ENCODE data around the gene TMEM51.

The TMEM51 gene

GRCh38 chr1:15177710-15178166 is 24.2 kb downstream of the TMEM51 start:
- DNase-seq (ENCODE audit: low read depth), result peak; percentile 98

- no peak for DNase-seq (ENCODE audit: low read depth)
Measured at GRCh38 chr1:15178571-15179484, 25.3 kb downstream of the TMEM51 start.

GRCh38 chr1:15179485-15179883 is 25.9 kb downstream of the TMEM51 start:
- DNase-seq (ENCODE audit: low read depth), result no peak

GRCh38 chr1:15180189-15180588 is 26.6 kb downstream of the TMEM51 start:
- DNase-seq (ENCODE audit: low read depth), result no peak

- no peak for DNase-seq (ENCODE audit: low read depth)
Measured at GRCh38 chr1:15180945-15181523, 27.5 kb downstream of the TMEM51 start.

GRCh38 chr1:15181564-15181963 is 28.0 kb downstream of the TMEM51 start:
- no peak for DNase-seq (ENCODE audit: low read depth)

GRCh38 chr1:15184436-15185241 is 31.1 kb downstream of the TMEM51 start:
- DNase-seq (ENCODE audit: low read depth), result no peak

- DNase-seq (ENCODE audit: low read depth), result no peak
Measured at GRCh38 chr1:15185617-15186016, 32.1 kb downstream of the TMEM51 start.

GRCh38 chr1:15186073-15186845 is 32.7 kb downstream of the TMEM51 start:
- DNase-seq (ENCODE audit: low read depth), result no peak

GRCh38 chr1:15186846-15187151 is 33.3 kb downstream of the TMEM51 start:
- DNase-seq (ENCODE audit: low read depth), result no peak

- DNase-seq (ENCODE audit: low read depth), result no peak
Measured at GRCh38 chr1:15187175-15188129, 33.9 kb downstream of the TMEM51 start.

GRCh38 chr1:15188130-15188524 is 34.6 kb downstream of the TMEM51 start:
- no peak for DNase-seq (ENCODE audit: low read depth)

GRCh38 chr1:15188678-15189077 is 35.1 kb downstream of the TMEM51 start:
- DNase-seq (ENCODE audit: low read depth), result no peak

- DNase-seq (ENCODE audit: low read depth), result no peak
Measured at GRCh38 chr1:15189692-15190370, 36.3 kb downstream of the TMEM51 start.

- DNase-seq (ENCODE audit: low read depth), result no peak
Measured at GRCh38 chr1:15191267-15191666, 37.7 kb downstream of the TMEM51 start.

- no peak for DNase-seq (ENCODE audit: low read depth)
Measured at GRCh38 chr1:15191770-15192169, 38.2 kb downstream of the TMEM51 start.

GRCh38 chr1:15192916-15193550 is 39.5 kb downstream of the TMEM51 start:
- no peak for DNase-seq (ENCODE audit: low read depth)

- no peak for DNase-seq (ENCODE audit: low read depth)
Measured at GRCh38 chr1:15195420-15196052, 42.0 kb downstream of the TMEM51 start.

- no peak for DNase-seq (ENCODE audit: low read depth)
Measured at GRCh38 chr1:15196069-15196468, 42.5 kb downstream of the TMEM51 start.
